Sciatic nerve (tissue), 2 donors: Measurements from ENCODE around the gene COPE. TPM values are rescaled to one million over a fixed set of nuclear protein-coding genes. Genes with fewer than 3 reads are reported as not detected.
"Not testable (repeated sequence)": the region's sequence is repeated elsewhere in the genome, so short reads cannot be mapped to it uniquely, and the experiment has no call there.

Experiments used
- ATAC-seq: fragments of 200-7000 bp; cut with Tn5 transposase; one replicate; pipeline ENCODE4 v1.9.1; 2020; ENCODE audit warnings: mild to moderate bottlenecking, moderate library complexity
- DNase-seq: peaks from one replicate; pipeline ENCODE4 v3.0.0-alpha.2; 2020; ENCODE audit warnings: low spot score
- intact Hi-C: fragments of 100-400 bp; cut with DNase I; formaldehyde crosslinking; loops from one replicate; pipeline ENCODE4 v1.14.2; 2022
- total RNA-seq: library from RNA; stranded (reverse); fragmentation: NEBNext Ultra II Directional; extraction: Animal tissue kit (Norgen Biotek cat#: 25700); gene quantifications from one replicate; pipeline ENCODE4 v1.2.1, GENCODE V29; 2021
- donor health status: DM: no; HTN: no; CAD: no.
- donor health status: DM: no; HTN: no; CAD: no.

COPE gene
- total RNA-seq, 1 donor from 2014 or later: 104 TPM

GRCh38 chr19:18912933-18913332 lies 6.3 kb downstream of the COPE start:
- intact Hi-C loops: no loop called here
- no peak for ATAC-seq
- DNase-seq: no peak

- ATAC-seq (no peak), DNase-seq (no peak)
- intact Hi-C loops: no loop called here
Measured at GRCh38 chr19:18910801-18911436, 8.3 kb downstream of the COPE start.

GRCh38 chr19:18910010-18910409 lies 9.2 kb downstream of the COPE start:
- DNase-seq (no peak), ATAC-seq (no peak)

GRCh38 chr19:18908917-18909619 lies 10.1 kb downstream of the COPE start:
- intact Hi-C loops: loop anchor here (10.0 kb wide), 1 partner anchor 76 kb away; no protein-coding TSS in a partner anchor
- ATAC-seq (no peak), DNase-seq (no peak)

More at GRCh38 chr19:18910010-18910409, 9.2 kb downstream of the COPE start:
- intact Hi-C loops: no loop called here

GRCh38 chr19:18906605-18907519 lies 12.3 kb downstream of the COPE start:
- DNase-seq: no peak
- no peak for ATAC-seq
- intact Hi-C loops: loop anchor here (10.0 kb wide), 1 partner anchor 78 kb away; no protein-coding TSS in a partner anchor

GRCh38 chr19:18905513-18906236 lies 13.5 kb downstream of the COPE start:
- DNase-seq: no peak
- intact Hi-C loops: loop anchor here (10.0 kb wide), 1 partner anchor 79 kb away; no protein-coding TSS in a partner anchor
- ATAC-seq: no peak

GRCh38 chr19:18905058-18905456 lies 14.1 kb downstream of the COPE start:
- intact Hi-C loops: loop anchor here (10.0 kb wide), 1 partner anchor 80 kb away; no protein-coding TSS in a partner anchor
- ATAC-seq: no peak
- no peak for DNase-seq

- no peak for DNase-seq
Measured at GRCh38 chr19:18904334-18905057, 14.7 kb downstream of the COPE start.

GRCh38 chr19:18903156-18904037 lies 15.8 kb downstream of the COPE start:
- DNase-seq: no peak
- intact Hi-C loops: loop anchor here (10.0 kb wide), 1 partner anchor 81 kb away; no protein-coding TSS in a partner anchor
- ATAC-seq: no peak

More at GRCh38 chr19:18904334-18905057, 14.7 kb downstream of the COPE start:
- no peak for ATAC-seq
- intact Hi-C loops: loop anchor here (10.0 kb wide), 1 partner anchor 80 kb away; no protein-coding TSS in a partner anchor

GRCh38 chr19:18902519-18902918 lies 16.7 kb downstream of the COPE start:
- not testable (repeated sequence) for ATAC-seq, DNase-seq
- intact Hi-C loops: loop anchor here (10.0 kb wide), 1 partner anchor 82 kb away; no protein-coding TSS in a partner anchor

GRCh38 chr19:18901491-18901890 lies 17.7 kb downstream of the COPE start:
- intact Hi-C loops: loop anchor here (10.0 kb wide), 1 partner anchor 83 kb away; no protein-coding TSS in a partner anchor
- no peak for ATAC-seq
- DNase-seq: no peak

- intact Hi-C loops: loop anchor here (10.0 kb wide), 1 partner anchor 84 kb away; no protein-coding TSS in a partner anchor
- no peak for ATAC-seq
- DNase-seq: no peak
Measured at GRCh38 chr19:18900700-18901481, 18.3 kb downstream of the COPE start.

GRCh38 chr19:18899624-18900560 lies 19.3 kb downstream of the COPE start:
- intact Hi-C loops: loop anchor here (10.0 kb wide), 1 partner anchor 85 kb away; no protein-coding TSS in a partner anchor
- DNase-seq (no peak), ATAC-seq (no peak)

- ATAC-seq: no peak
- DNase-seq: no peak
- intact Hi-C loops: no loop called here
Measured at GRCh38 chr19:18898607-18899408, 20.4 kb downstream of the COPE start.
